ENCODE data around the gene ALG12.

ALG12 gene

GRCh38 chr22:49881856-49882255 lies 36.4 kb downstream of the ALG12 start:
- no peak for DNase-seq (ENCODE audit: low read depth, low spot score)

GRCh38 chr22:49880281-49880680 lies 38.0 kb downstream of the ALG12 start:
- DNase-seq (ENCODE audit: low read depth, low spot score): peak; percentile 58
- H3K4me3 ChIP-seq (ENCODE audit: low read length): peak overlapping the region; percentile 38

More at GRCh38 chr22:49881856-49882255, 36.4 kb downstream of the ALG12 start:
- H3K4me3 ChIP-seq (ENCODE audit: low read length): no peak overlapping the region

GRCh38 chr22:49879871-49880270 lies 38.4 kb downstream of the ALG12 start:
- DNase-seq (ENCODE audit: low read depth, low spot score): no peak
- H3K4me3 ChIP-seq (ENCODE audit: low read length): peak overlapping the region; percentile 38

GRCh38 chr22:49878206-49878605 lies 40.0 kb downstream of the ALG12 start:
- DNase-seq (ENCODE audit: low read depth, low spot score): no peak
- no peak overlapping the region for H3K4me3 ChIP-seq (ENCODE audit: low read length)

- no peak overlapping the region for H3K4me3 ChIP-seq (ENCODE audit: low read length)
- no peak for DNase-seq (ENCODE audit: low read depth, low spot score)
These were observed 40.6 kb downstream of the ALG12 start for GRCh38 chr22:49877642-49878041.

- no peak for DNase-seq (ENCODE audit: low read depth, low spot score)
- no peak overlapping the region for H3K4me3 ChIP-seq (ENCODE audit: low read length)
These were observed 44.9 kb downstream of the ALG12 start for GRCh38 chr22:49873228-49873940.

GRCh38 chr22:49872347-49872746 lies 45.9 kb downstream of the ALG12 start:
- DNase-seq (ENCODE audit: low read depth, low spot score): no peak
- H3K4me3 ChIP-seq (ENCODE audit: low read length): no peak overlapping the region

- no peak for DNase-seq (ENCODE audit: low read depth, low spot score)
- no peak overlapping the region for H3K4me3 ChIP-seq (ENCODE audit: low read length)
These were observed 46.8 kb downstream of the ALG12 start for GRCh38 chr22:49871482-49871881.

- H3K4me3 ChIP-seq (ENCODE audit: low read length): peak overlapping the region; percentile 21
These were observed 48.2 kb downstream of the ALG12 start for GRCh38 chr22:49869845-49870712.

GRCh38 chr22:49869086-49869830 lies 49.0 kb downstream of the ALG12 start:
- no peak for DNase-seq (ENCODE audit: low read depth, low spot score)
- no peak overlapping the region for H3K4me3 ChIP-seq (ENCODE audit: low read length)

More at GRCh38 chr22:49869845-49870712, 48.2 kb downstream of the ALG12 start:
- peak; percentile 87 for DNase-seq (ENCODE audit: low read depth, low spot score)

- peak overlapping the region; percentile 61 for H3K4me3 ChIP-seq (ENCODE audit: low read length)
- peak; percentile 75 for DNase-seq (ENCODE audit: low read depth, low spot score)
These were observed 50.7 kb downstream of the ALG12 start for GRCh38 chr22:49867303-49868265.

- peak; percentile 84 for DNase-seq (ENCODE audit: low read depth, low spot score)
- H3K4me3 ChIP-seq (ENCODE audit: low read length): peak overlapping the region; percentile 61
These were observed 51.6 kb downstream of the ALG12 start for GRCh38 chr22:49866646-49867045.

GRCh38 chr22:49866134-49866533 lies 52.1 kb downstream of the ALG12 start:
- no peak for DNase-seq (ENCODE audit: low read depth, low spot score)
- peak overlapping the region; percentile 61 for H3K4me3 ChIP-seq (ENCODE audit: low read length)

- no peak overlapping the region for H3K4me3 ChIP-seq (ENCODE audit: low read length)
- DNase-seq (ENCODE audit: low read depth, low spot score): no peak
These were observed 53.1 kb downstream of the ALG12 start for GRCh38 chr22:49865156-49865555.

GRCh38 chr22:49863931-49864330 lies 54.3 kb downstream of the ALG12 start:
- peak; percentile 89 for DNase-seq (ENCODE audit: low read depth, low spot score)
- peak overlapping the region; percentile 8; the same call in 1 of the 2 replicates for H3K4me3 ChIP-seq (ENCODE audit: low read length)

- DNase-seq (ENCODE audit: low read depth, low spot score): no peak
These were observed 55.8 kb downstream of the ALG12 start for GRCh38 chr22:49862496-49862776.

GRCh38 chr22:49861642-49862495 lies 56.4 kb downstream of the ALG12 start:
- no peak for DNase-seq (ENCODE audit: low read depth, low spot score)
- peak overlapping the region; percentile 32 for H3K4me3 ChIP-seq (ENCODE audit: low read length)

More at GRCh38 chr22:49862496-49862776, 55.8 kb downstream of the ALG12 start:
- H3K4me3 ChIP-seq (ENCODE audit: low read length): 0 out of 2 replicates have a peak overlapping the region, but pooled peaks have one; percentile 32

- H3K4me3 ChIP-seq (ENCODE audit: low read length): no peak overlapping the region
- no peak for DNase-seq (ENCODE audit: low read depth, low spot score)
These were observed 59.4 kb downstream of the ALG12 start for GRCh38 chr22:49858827-49859226.
